ENCODE results near the gene GSTO1.

DNA sequence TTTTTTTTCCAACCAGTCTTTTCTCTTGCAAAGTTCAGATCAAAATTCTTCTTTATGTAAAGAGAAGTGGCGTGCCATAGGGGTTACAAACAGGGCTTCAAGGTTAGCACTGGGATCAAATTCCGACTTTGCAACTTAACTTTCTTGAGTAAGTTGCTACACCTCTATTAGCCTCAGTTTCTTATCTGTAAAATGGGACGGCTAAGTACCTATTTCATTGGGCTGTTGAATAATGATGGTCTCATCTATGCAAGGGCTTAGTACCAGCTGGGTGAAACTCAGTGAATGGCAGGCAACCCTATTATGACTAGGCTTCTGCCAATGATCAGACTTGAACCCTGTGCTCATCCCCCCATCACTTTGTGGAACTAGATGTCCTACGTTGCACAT lies 49.7 kb downstream of the GSTO1 start:
- TF ChIP-seq, protein P1, sequence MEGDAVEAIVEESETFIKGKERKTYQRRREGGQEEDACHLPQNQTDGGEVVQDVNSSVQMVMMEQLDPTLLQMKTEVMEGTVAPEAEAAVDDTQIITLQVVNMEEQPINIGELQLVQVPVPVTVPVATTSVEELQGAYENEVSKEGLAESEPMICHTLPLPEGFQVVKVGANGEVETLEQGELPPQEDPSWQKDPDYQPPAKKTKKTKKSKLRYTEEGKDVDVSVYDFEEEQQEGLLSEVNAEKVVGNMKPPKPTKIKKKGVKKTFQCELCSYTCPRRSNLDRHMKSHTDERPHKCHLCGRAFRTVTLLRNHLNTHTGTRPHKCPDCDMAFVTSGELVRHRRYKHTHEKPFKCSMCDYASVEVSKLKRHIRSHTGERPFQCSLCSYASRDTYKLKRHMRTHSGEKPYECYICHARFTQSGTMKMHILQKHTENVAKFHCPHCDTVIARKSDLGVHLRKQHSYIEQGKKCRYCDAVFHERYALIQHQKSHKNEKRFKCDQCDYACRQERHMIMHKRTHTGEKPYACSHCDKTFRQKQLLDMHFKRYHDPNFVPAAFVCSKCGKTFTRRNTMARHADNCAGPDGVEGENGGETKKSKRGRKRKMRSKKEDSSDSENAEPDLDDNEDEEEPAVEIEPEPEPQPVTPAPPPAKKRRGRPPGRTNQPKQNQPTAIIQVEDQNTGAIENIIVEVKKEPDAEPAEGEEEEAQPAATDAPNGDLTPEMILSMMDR (IDR thresholded peaks at IDR 0.05): no peak
- TF ChIP-seq EZH2 (IDR thresholded peaks at IDR 0.05; ENCODE audit: borderline replicate concordance, insufficient read depth, low read depth, low read length, poor library complexity, severe bottlenecking): no peak
